ENCODE results near the gene GPC6. TPM values are rescaled to one million over a fixed set of nuclear protein-coding genes. Genes with fewer than 3 reads are reported as not detected.

Gene GPC6
- total RNA-seq, 1 experiment from 2014 or later, result 0.22 TPM

DNA sequence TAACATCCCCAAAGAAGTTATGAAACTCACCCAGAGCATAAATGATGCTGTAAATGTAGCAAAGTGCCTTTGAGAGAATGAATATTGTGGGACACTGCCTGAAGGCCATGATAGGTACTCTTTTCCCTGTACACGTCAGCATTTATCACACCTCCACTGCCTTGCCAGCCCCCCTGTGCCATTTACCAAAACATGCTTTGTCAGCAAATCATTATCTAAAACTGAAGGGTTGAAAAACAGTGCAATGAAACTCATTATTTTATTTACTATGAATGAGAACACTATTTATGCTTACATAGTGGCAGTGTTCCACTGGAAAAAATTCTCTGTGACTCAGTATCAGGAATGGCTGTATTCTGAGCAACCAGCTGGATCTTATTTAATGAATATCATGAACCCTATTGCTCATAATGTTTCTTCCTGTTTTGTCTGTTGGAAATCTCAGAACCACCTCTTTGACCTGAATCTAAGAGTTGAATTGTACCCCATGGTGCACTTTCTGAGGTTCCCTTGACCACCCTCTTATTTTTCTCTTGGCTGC, 688.7 kb downstream of the GPC6 start:
- no peaks in the 10 kb centered on the region for H3K79me2 ChIP-seq (ENCODE audit: insufficient read depth, low read length)
- BruUV-seq (replicated peaks), result no TSS peak
- H4K20me1 ChIP-seq (ENCODE audit: insufficient read depth), result no peaks in the 10 kb centered on the region
- H3K9ac ChIP-seq (ENCODE audit: low read length), result no peak overlapping the region
- no peak overlapping the region for H3K4me3 ChIP-seq (replicated peaks in 1 of 2; ENCODE audit: low read depth in 1 of 2, low read length in 2 of 2)
- no peaks in the 10 kb centered on the region for H3K27me3 ChIP-seq (ENCODE audit: insufficient read depth, low read length)
- ChIA-PET CTCF (no interaction called here), RAD21 (ENCODE audit: low non-redundant PET in 1 of 2, low total read pairs in 2 of 2, uncharacterized antibody in 2 of 2, unreplicated experiment in 2 of 2) (no interaction called here), POLR2A (no interaction called here)
- no peak overlapping the region for H3K4me2 ChIP-seq (ENCODE audit: low read length)
- ATAC-seq (no peak), DNase-seq (ENCODE audit: low read depth, low spot score) (no peak)
- peaks cover 7 to 16% of the 10 kb centered on the region in 2 experiments; a peak in 2 of 4 replicates for H3K9me3 ChIP-seq (ENCODE audit: control insufficient read depth in 1 of 2, insufficient read depth in 1 of 2, low read depth in 1 of 2, low read length in 2 of 2)
- intact Hi-C loops (cut with micrococcal nuclease), result no loop called here
- no peak overlapping the region for H3K27ac ChIP-seq (ENCODE audit: low read depth, low read length)
- no peaks in the 10 kb centered on the region for H3K9me2 ChIP-seq (ENCODE audit: insufficient read depth)
- no peaks in the 10 kb centered on the region for H3K4me1 ChIP-seq (ENCODE audit: control insufficient read depth in 1 of 2, insufficient read depth in 2 of 2, low read length in 2 of 2)
- no peak overlapping the region for H2AFZ ChIP-seq (ENCODE audit: low read depth, low read length, poor library complexity, severe bottlenecking)
- TF ChIP-seq POLR2A (IDR thresholded peaks at IDR 0.05; ENCODE audit: borderline replicate concordance, extremely low read depth, insufficient read depth, insufficient read length) (no peak), ELF1 (IDR thresholded peaks at IDR 0.05; ENCODE audit: borderline replicate concordance, low read depth) (no peak), SRF (IDR thresholded peaks at IDR 0.05; ENCODE audit: low read depth) (no peak), EGR1 (IDR thresholded peaks at IDR 0.05; ENCODE audit: low read depth) (no peak), ZNF274 (IDR thresholded peaks at IDR 0.05; ENCODE audit: low read depth, low read length) (no peak), SIN3A (IDR thresholded peaks at IDR 0.05; ENCODE audit: low read depth) (no peak), YY1 (IDR thresholded peaks at IDR 0.05; ENCODE audit: extremely low read depth, insufficient replicate concordance, low read depth, low read length) (no peak), EZH2 (IDR thresholded peaks at IDR 0.05) (no peak), SP1 (IDR thresholded peaks at IDR 0.05; ENCODE audit: low read depth) (no peak), JUND (IDR thresholded peaks at IDR 0.05) (no peak), RAD21 (IDR thresholded peaks at IDR 0.05; ENCODE audit: low read depth) (no peak), POLR2AphosphoS5 (IDR thresholded peaks at IDR 0.05; ENCODE audit: low read depth, low read length) (no peak)
- TF ChIP-seq, protein P1, sequence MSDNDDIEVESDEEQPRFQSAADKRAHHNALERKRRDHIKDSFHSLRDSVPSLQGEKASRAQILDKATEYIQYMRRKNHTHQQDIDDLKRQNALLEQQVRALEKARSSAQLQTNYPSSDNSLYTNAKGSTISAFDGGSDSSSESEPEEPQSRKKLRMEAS (IDR thresholded peaks at IDR 0.05), result no peak
- TF ChIP-seq, protein P2, sequence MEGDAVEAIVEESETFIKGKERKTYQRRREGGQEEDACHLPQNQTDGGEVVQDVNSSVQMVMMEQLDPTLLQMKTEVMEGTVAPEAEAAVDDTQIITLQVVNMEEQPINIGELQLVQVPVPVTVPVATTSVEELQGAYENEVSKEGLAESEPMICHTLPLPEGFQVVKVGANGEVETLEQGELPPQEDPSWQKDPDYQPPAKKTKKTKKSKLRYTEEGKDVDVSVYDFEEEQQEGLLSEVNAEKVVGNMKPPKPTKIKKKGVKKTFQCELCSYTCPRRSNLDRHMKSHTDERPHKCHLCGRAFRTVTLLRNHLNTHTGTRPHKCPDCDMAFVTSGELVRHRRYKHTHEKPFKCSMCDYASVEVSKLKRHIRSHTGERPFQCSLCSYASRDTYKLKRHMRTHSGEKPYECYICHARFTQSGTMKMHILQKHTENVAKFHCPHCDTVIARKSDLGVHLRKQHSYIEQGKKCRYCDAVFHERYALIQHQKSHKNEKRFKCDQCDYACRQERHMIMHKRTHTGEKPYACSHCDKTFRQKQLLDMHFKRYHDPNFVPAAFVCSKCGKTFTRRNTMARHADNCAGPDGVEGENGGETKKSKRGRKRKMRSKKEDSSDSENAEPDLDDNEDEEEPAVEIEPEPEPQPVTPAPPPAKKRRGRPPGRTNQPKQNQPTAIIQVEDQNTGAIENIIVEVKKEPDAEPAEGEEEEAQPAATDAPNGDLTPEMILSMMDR (IDR thresholded peaks at IDR 0.05 in 2 of 3, conservative IDR thresholded peaks at IDR 0.05 in 1 of 3; ENCODE audit: borderline replicate concordance in 1 of 3, insufficient read depth in 1 of 3, low read depth in 2 of 3, low read length in 2 of 3), result no peak
- TF ChIP-seq, protein P3, sequence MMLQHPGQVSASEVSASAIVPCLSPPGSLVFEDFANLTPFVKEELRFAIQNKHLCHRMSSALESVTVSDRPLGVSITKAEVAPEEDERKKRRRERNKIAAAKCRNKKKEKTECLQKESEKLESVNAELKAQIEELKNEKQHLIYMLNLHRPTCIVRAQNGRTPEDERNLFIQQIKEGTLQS (IDR thresholded peaks at IDR 0.05), result no peak
- TF ChIP-seq, protein P4, sequence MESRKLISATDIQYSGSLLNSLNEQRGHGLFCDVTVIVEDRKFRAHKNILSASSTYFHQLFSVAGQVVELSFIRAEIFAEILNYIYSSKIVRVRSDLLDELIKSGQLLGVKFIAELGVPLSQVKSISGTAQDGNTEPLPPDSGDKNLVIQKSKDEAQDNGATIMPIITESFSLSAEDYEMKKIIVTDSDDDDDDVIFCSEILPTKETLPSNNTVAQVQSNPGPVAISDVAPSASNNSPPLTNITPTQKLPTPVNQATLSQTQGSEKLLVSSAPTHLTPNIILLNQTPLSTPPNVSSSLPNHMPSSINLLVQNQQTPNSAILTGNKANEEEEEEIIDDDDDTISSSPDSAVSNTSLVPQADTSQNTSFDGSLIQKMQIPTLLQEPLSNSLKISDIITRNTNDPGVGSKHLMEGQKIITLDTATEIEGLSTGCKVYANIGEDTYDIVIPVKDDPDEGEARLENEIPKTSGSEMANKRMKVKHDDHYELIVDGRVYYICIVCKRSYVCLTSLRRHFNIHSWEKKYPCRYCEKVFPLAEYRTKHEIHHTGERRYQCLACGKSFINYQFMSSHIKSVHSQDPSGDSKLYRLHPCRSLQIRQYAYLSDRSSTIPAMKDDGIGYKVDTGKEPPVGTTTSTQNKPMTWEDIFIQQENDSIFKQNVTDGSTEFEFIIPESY (IDR thresholded peaks at IDR 0.05; ENCODE audit: extremely low read depth, insufficient replicate concordance, low read length), result no peak
- no peaks in the 10 kb centered on the region for H3K36me3 ChIP-seq (ENCODE audit: control insufficient read depth in 1 of 2, insufficient read depth in 2 of 2, low read length in 2 of 2)
